ENCODE data around the gene VPS35L.

DNA sequence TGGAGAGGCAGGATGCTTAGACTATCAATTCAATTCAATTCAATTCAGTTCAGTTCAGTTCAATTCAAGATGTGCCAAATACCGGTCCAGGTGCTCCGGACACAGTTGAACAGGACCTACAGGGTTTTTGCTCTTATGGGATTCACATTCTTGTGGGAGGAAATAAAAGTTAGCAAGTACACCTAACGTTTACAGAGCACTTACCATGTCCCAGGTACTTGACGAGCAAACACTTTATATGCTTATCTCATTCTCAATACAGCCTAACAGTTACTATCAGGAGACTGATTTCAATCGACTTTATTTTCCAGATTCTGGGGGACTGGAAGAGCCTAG, 33.1 kb upstream of the VPS35L start:
- TF ChIP-seq, protein P1, sequence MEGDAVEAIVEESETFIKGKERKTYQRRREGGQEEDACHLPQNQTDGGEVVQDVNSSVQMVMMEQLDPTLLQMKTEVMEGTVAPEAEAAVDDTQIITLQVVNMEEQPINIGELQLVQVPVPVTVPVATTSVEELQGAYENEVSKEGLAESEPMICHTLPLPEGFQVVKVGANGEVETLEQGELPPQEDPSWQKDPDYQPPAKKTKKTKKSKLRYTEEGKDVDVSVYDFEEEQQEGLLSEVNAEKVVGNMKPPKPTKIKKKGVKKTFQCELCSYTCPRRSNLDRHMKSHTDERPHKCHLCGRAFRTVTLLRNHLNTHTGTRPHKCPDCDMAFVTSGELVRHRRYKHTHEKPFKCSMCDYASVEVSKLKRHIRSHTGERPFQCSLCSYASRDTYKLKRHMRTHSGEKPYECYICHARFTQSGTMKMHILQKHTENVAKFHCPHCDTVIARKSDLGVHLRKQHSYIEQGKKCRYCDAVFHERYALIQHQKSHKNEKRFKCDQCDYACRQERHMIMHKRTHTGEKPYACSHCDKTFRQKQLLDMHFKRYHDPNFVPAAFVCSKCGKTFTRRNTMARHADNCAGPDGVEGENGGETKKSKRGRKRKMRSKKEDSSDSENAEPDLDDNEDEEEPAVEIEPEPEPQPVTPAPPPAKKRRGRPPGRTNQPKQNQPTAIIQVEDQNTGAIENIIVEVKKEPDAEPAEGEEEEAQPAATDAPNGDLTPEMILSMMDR (conservative IDR thresholded peaks at IDR 0.05; ENCODE audit: low read depth, low read length): no peak
- no peak for TF ChIP-seq EZH2 (IDR thresholded peaks at IDR 0.05; ENCODE audit: borderline replicate concordance, low read depth, low read length, poor library complexity, severe bottlenecking)

Measured in A673 (cell line).